Activated naive CD4-positive, alpha-beta T cell treated with anti-CD3 and anti-CD28 coated beads, Interleukin-2, amount 50 U/mL, for 72 hours (primary cell): Measurements from ENCODE around the gene YIPF1. TPM values are rescaled to one million over a fixed set of nuclear protein-coding genes. Genes with fewer than 3 reads are reported as not detected.

ENCODE experiments used
- ATAC-seq, 2 donors: fragments of 150-1000 bp; cut with Tn5 transposase; 2 replicates each; pipeline ENCODE4 v1.10.0; 2021; ENCODE audit warnings: mild to moderate bottlenecking in 2 of 2, moderate library complexity in 2 of 2
- DNase-seq, 2 donors: peaks; one replicate each; pipeline ENCODE4 v3.0.0; 2021 to 2022; ENCODE audit warnings: low spot score in 2 of 2
- H3K27ac Mint-ChIP-seq, 2 donors: one replicate each; pipeline ENCODE4 v1.8.0; 2022; ENCODE audit warnings: mild to moderate bottlenecking in 2 of 2, mixed read lengths in 2 of 2
- H3K36me3 Mint-ChIP-seq, 2 donors: one replicate each; pipeline ENCODE4 v1.8.0; 2022; ENCODE audit warnings: mixed read lengths in 2 of 2
- H3K9me3 Mint-ChIP-seq, 2 donors: one replicate each; pipeline ENCODE4 v1.8.0; 2022; ENCODE audit warnings: mixed read lengths in 2 of 2
- total RNA-seq, 2 donors: library from RNA; stranded (reverse); gene quantifications; one replicate each; pipeline ENCODE4 v1.2.3, GENCODE V29; 2022

The YIPF1 gene
- 10 to 100 TPM; 18.1 to 21.8 TPM for total RNA-seq

GRCh38 chr1:53889304-53890298 lies at the start of gene YIPF1:
TSS of gene YIPF1 (minus strand) at chr1:53889797. CDS start at chr1:53888937, 860 bp downstream.
- Mint-ChIP-seq H3K9me3 (no peaks in the 10 kb centered on the region), H3K36me3 (peaks cover 7 to 11% of the 10 kb centered on the region in 2 donors), H3K27ac (peak within 1 kb of the TSS; percentile 95 to 99)
- DNase-seq (peak; percentile 82 to 91), ATAC-seq (peak; percentile 85 to 94)

DNA sequence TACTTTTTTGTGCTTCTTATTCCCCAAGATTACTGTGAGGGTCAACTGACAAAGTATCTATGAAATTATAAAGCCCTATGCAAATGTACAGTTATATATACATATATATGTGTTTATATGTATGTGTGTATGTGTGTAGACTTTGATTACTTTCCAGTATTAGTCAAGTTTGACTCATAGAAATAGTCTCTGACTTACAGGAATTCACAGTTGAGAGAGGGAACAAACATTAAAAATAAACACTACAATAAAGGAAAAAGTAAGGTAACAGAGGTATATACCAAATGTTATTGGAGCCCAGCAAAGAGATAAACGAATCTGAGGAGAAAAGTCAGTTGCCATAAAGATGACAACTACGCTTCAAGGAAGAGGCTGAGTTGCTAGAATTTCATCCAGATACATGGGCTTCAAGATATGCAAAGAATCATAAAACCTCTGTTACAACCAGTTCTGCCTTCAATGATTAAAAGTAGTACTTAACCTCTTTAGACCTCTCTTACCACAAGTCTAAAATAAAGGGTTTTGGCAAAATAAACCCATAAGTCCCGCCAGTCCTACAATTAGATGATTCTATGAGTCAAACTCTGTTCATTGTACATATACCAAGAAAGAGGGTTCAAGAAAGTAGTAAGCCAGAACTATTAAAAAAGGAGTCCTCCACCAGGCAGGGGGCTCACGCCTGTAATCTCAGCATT lies 48.7 kb upstream of the YIPF1 start:
- H3K27ac Mint-ChIP-seq = no peak overlapping the region
- H3K9me3 Mint-ChIP-seq = peaks cover 0 to 4% of the 10 kb centered on the region in 2 donors
- no peak for DNase-seq
- ATAC-seq = peak in 1 of 2 donors; percentile 42
- peaks cover 18 to 58% of the 10 kb centered on the region in 2 donors for H3K36me3 Mint-ChIP-seq

DNA sequence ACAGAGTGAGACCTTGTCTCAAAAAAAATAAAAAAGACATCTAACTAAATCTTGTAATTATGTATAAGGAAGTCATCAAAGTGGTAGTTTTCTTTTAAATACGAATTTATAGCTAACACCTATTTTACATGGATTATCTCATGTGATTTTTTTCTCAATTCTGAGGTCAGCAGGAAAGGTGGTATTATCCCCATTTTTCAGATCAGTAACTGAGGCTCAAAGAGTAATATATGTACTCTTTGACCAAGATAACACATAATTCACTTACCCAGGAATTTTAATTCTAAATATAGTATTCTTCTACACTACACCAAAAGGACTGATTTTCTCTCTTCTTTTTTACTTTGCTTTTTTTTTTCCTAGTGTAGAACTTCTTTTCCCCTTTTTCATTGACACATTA lies 46.8 kb upstream of the YIPF1 start:
- Mint-ChIP-seq H3K36me3 (peaks cover 14 to 65% of the 10 kb centered on the region in 2 donors), H3K9me3 (no peaks in the 10 kb centered on the region), H3K27ac (no peak overlapping the region)
- ATAC-seq (no peak), DNase-seq (no peak)

GRCh38 chr1:53934170-53934765 lies 44.7 kb upstream of the YIPF1 start:
- no peaks in the 10 kb centered on the region for H3K9me3 Mint-ChIP-seq
- H3K27ac Mint-ChIP-seq = no peak overlapping the region
- H3K36me3 Mint-ChIP-seq = peaks cover 14 to 58% of the 10 kb centered on the region in 2 donors
- ATAC-seq = no peak
- no peak for DNase-seq

- Mint-ChIP-seq H3K27ac (no peak overlapping the region), H3K9me3 (no peaks in the 10 kb centered on the region), H3K36me3 (peaks cover 10 to 62% of the 10 kb centered on the region in 2 donors)
- ATAC-seq (no peak), DNase-seq (no peak)
Measured at GRCh38 chr1:53931523-53931922, 41.9 kb upstream of the YIPF1 start.

DNA sequence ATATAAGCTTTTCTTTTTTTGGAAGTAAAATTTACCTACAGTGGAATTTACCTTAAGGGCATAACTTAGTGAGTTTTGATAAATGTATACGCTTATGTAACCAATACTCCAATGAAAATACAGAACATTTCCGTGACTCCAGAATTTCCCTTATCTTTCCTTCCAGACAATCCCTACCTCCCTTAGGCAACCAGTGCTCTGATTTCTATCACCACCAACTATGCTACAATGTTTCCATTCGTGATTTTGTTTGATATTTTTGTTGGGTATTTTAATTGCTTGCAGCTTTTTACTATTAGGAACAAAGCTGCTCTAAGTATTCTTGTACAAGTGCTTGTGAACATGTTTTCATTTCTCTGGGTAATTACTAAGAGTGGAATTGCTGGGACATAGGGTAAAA lies 41.3 kb upstream of the YIPF1 start:
- Mint-ChIP-seq H3K36me3 (peaks cover 10 to 61% of the 10 kb centered on the region in 2 donors), H3K9me3 (no peaks in the 10 kb centered on the region), H3K27ac (no peak overlapping the region)
- DNase-seq = no peak
- ATAC-seq = no peak

DNA sequence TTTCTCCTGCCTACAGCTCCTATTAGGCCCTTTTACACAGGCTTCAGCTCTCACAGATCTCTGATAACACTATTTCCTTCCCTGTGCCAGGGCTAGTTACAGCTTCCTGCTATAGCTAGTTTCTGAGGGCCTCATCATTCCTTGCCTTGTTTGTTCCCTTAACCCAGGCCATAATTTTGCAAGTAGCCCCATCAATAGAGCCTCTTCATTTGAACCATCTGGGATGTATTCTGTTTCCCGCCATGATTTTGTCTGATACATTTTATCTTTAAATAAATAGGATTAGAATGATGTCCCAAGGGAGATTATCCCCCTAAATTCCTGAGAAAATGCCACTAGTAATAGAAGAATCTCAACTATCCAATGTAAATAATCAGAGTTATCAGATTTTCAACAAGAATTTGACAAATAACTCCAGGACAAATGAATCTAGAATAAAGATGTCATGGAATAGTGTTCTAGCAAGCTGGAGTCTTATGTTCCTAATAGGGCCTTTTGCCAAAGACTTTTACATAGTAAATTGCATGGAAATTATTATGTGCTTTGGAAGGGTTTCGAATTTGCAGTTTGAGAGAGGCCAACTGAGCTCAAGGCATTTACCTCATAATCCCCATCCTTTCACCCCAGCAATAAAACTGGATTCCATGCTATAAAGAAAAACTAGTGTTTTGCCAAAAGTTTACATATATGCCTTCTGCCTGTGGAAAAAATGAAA lies 39.8 kb upstream of the YIPF1 start:
- Mint-ChIP-seq H3K27ac (peak overlapping the region in 1 of 2 donors; percentile 40), H3K36me3 (peaks cover 0 to 49% of the 10 kb centered on the region in 2 donors), H3K9me3 (no peaks in the 10 kb centered on the region)
- DNase-seq (no peak), ATAC-seq (no peak)

DNA sequence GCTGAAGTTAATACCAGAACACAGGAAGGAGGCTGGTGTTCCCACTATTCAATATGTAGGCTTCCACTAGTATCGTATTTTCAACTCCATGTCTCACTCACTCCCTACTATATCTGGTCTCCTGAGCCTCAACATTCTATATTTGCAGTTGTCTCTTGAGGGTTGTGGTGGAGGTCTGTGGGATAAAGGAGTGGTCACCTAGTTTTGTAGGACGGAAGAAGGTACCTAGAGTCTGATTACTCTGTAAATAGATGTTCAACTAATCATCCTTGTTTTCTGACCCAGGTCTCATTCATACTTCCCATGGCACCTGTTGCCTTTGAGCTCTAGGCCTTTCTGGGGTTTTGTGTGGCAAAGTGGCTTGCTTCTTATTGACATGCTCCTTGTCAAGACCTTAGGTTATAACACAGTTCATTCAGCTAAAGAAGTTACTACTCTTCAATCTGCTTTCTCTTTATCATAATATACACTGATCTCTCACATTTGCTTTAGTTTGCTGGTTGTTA lies 37.8 kb upstream of the YIPF1 start:
- Mint-ChIP-seq H3K36me3 (peaks cover 0 to 47% of the 10 kb centered on the region in 2 donors), H3K9me3 (no peaks in the 10 kb centered on the region), H3K27ac (no peak overlapping the region)
- no peak for DNase-seq
- no peak for ATAC-seq

GRCh38 chr1:53919675-53920066 lies 30.1 kb upstream of the YIPF1 start:
- no peak for DNase-seq
- peak overlapping the region; percentile 53 to 73 for H3K27ac Mint-ChIP-seq
- ATAC-seq = peak; percentile 90 to 91
- no peaks in the 10 kb centered on the region for H3K9me3 Mint-ChIP-seq
- peaks cover 0 to 17% of the 10 kb centered on the region in 2 donors for H3K36me3 Mint-ChIP-seq

DNA sequence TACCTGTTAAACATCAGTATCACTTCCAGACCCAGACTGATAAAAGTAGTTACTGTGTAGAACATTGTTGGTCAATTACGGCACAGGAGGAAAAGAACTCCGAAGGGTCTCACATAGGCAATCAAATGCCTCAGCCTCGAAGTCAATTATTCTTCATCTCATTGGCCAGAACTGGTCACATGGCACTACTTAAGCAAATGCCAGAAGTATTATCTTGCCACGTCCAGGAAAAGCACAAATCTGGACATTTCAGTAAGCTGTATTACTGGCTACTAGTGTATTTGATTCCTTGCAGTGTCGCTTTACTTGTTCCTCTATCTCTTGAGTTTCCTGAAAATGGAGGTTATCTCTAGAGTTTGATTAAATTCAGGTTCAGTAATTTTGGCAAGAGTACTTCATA lies 28.7 kb upstream of the YIPF1 start:
- Mint-ChIP-seq H3K9me3 (no peaks in the 10 kb centered on the region), H3K36me3 (peaks cover 0 to 10% of the 10 kb centered on the region in 2 donors), H3K27ac (no peak overlapping the region)
- ATAC-seq (no peak), DNase-seq (no peak)

DNA sequence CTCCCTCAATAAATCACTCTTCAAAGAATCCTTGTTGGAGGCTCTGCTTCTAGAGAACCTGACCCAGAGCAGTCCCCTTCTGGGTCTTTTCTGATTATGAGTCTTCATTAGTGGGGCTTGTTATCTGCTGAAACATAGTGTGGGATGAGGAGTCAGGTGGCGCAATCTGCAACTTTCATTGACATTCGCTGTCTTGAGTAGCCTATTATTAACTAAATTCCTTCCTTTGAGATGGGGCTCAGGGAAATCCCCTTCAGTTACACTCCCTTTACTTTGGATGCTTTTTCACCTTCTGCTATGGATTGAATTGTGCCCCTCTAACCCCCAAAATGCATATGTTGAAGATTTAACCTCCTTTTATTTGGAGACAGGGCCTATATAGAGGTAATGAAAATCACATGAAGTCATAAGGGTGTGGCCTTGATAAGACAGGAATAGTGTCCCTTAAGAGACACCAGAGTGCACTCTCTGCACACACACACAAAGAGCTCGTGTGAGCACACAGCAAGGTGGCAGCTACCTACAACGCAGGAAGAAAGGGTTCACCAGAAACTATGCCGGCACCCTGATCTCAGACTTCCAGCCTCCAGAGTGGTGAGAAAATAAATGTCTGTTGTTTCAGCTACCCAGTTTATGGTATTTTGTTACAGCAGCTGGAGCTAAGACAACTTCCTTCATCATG lies 23.9 kb upstream of the YIPF1 start:
- no peak for ATAC-seq
- DNase-seq = no peak
- no peak overlapping the region for H3K27ac Mint-ChIP-seq
- H3K36me3 Mint-ChIP-seq = no peaks in the 10 kb centered on the region
- H3K9me3 Mint-ChIP-seq = no peaks in the 10 kb centered on the region

DNA sequence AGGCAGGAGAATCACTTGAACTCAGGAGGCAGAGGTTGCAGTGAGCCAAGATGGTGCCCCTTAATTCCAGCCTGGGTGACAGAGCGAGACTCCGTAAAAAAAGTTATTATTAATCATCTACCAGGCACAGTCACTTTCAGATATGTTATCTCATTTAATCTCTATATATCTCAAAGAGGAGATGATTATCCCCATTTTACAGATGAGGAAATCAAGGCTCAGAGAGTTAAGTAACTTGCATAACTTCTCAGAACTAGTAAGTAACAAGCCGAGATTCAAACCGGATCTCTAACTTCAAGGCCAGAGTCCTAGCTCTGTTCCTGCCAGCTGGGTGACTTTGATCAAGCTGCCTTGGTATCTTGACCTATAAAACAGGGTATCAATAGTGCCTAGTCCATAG lies 21.8 kb upstream of the YIPF1 start:
- no peaks in the 10 kb centered on the region for H3K36me3 Mint-ChIP-seq
- DNase-seq (no peak), ATAC-seq (no peak)
- no peaks in the 10 kb centered on the region for H3K9me3 Mint-ChIP-seq
- no peak overlapping the region for H3K27ac Mint-ChIP-seq

GRCh38 chr1:53909946-53910345 lies 20.3 kb upstream of the YIPF1 start:
- ATAC-seq (no peak), DNase-seq (no peak)
- no peaks in the 10 kb centered on the region for H3K36me3 Mint-ChIP-seq
- no peaks in the 10 kb centered on the region for H3K9me3 Mint-ChIP-seq
- no peak overlapping the region for H3K27ac Mint-ChIP-seq

DNA sequence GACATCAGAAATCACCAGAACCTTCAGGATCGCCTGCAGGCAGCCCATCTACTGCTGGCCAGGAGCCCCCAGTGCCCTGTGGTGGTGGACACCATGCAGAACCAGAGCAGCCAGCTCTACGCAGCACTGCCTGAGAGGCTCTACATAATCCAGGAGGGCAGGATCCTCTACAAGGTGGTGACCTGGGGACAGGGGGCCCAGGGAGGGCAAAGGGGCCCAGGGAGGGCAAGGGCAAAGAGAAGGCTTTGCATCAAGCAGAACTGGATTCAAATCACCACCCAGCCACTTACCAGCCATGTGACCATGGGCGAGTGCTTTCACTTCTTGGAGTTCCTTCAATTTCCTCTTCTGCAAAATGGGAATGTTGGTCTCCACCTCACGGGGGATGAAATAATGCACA lies 16.5 kb upstream of the YIPF1 start:
- DNase-seq = no peak
- Mint-ChIP-seq H3K27ac (no peak overlapping the region), H3K36me3 (no peaks in the 10 kb centered on the region), H3K9me3 (no peaks in the 10 kb centered on the region)
- ATAC-seq = no peak

GRCh38 chr1:53905509-53905908 lies 15.9 kb upstream of the YIPF1 start:
- ATAC-seq = no peak
- DNase-seq = no peak
- Mint-ChIP-seq H3K9me3 (no peaks in the 10 kb centered on the region), H3K27ac (no peak overlapping the region), H3K36me3 (no peaks in the 10 kb centered on the region)
